RPMI8226 (cell line): Measurements from ENCODE around the gene VRK3.

Source experiments
- DNase-seq: peaks from one replicate; pipeline ENCODE4 v3.0.0-alpha.2; 2015

Gene VRK3

DNA sequence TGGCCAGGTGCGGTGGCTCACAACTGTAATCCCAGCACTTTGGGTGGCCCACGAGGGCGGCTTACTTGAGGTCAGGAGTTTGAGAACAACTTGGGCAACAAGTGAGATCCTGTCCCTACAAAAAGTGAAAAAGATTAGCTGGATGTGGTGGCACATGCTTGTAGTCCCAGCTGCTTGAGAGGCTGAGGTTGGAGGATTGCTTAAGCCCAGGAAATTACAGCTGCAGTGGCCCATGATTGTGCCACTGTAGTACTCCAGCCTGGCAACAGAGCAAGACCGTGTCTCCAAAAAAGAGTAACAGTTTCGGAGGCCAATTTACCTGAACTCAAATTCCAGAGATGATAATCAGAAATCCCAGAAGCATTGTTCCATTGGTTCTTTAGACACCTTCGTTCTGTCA lies 5.1 kb upstream of the VRK3 start:
- DNase-seq = no peak

- DNase-seq = no peak
These were observed 1.4 kb upstream of the VRK3 start for GRCh38 chr19:50026550-50026906.

DNA sequence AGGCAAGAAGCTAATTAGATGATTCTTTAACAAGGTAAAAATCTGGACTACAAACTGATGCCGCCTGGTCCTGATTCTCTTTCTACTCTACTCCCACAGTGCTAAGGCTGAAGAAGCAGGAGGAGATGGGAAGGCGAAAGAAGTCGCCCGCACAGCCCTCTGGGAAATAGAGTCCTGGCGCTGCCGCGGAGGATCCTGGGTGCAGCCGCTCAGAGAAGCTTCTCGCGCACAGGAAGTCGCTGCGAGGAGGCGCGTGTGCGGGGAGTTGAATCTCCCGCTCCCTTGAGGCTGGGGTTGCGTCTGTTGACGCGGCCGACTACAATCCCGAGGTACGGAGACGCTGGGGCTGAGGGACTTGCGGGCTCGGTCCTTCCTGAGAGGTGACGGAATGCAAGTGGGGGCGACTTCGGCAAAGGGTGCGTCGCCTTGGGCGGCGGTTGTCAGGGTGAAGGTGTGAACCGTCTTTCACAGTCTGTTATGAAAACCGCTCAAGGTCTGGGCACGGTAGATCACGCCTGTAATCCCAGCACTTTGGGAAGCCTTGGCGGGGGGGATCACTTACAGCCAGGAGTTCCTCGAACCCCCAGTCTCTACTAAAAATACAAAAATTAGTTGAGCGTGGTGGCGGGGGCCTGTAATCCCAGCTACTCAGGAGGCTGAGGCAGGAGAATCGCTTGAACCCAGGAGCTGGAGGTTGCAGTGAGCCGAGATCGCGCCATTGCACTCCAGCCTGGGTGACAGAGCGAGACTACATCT lies 800 bp upstream of the VRK3 start, which contains the start of gene ZNF473:
TSS of gene ZNF473 (plus strand) at position 212 of the 756 bp plus-strand sequence. CDS start 5,078 bp downstream, outside the sequence.
- DNase-seq = peak; percentile 96

GRCh38 chr19:50024719-50025021 lies 502 bp downstream of the VRK3 start:
- no peak for DNase-seq

GRCh38 chr19:50022823-50023222 lies 2.3 kb downstream of the VRK3 start:
- no peak for DNase-seq

DNA sequence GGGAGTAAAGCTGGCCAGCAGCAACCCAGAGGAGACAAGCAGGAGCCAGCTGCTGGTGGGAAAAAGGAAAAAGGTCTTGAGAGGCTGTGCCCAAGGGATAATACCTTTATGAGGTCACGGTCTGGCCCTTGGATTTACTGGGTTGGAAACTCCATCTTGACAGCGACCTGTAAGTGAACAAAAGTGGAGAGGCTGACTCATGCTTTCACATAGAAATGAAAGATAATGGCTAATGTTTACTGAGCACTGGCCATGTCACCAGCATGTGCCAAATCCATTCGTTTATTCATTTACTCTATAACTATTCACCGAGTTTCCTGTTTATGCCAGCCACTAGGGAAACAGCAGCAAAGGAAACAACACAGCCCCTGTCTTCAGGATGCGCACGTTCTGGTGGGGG lies 4.7 kb downstream of the VRK3 start:
- no peak for DNase-seq

DNA sequence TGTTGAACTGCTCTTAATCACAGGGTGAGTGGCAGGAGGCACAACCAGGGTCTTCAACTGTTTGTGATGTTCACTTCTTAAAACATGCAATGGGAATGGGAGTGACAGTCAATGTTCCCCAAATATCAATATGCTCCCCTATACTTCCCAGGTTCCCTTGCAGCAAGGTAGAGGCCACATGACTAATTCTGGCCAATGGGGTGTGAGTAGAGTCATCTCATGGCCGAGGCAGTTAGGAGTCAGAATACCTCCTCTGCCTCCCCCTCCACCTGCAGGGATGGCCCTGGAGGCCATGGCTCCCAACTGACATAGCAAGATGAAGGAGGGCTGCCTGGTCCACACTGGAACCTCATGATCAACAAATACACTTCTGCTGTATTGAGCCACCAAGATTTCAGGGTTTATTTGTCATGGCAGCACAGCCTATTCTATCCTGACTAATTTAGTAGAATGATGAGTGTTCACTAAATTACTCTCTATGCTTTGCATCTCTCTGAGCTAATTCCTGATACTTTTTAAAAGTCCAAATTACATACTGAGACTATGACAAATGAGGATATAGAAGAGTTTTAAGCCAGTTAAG lies 8.9 kb downstream of the VRK3 start:
- no peak for DNase-seq

- peak; percentile 13 for DNase-seq
These were observed 16.6 kb downstream of the VRK3 start for GRCh38 chr19:50008532-50008931.

GRCh38 chr19:50007947-50008346 lies 17.2 kb downstream of the VRK3 start:
- DNase-seq = no peak

DNA sequence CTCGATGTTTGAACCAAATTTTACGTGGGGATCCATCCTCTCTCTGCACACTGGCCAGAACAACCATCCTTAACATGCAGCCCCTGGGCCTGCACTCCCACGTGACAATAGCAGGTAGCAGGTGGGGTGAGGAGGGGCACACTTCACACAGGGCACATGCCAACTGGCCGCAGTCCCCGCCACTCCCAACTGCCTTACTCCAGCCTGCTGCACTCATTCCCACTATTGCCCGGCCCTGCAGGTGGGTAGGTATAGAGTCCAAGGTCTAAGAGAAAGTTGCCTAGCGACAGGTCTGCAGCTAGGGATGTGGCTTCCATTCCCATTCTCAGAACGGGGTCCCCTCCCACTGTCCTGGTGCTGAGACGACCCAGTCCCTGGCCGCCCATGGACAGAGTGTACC lies 18.0 kb downstream of the VRK3 start:
- no peak for DNase-seq

DNA sequence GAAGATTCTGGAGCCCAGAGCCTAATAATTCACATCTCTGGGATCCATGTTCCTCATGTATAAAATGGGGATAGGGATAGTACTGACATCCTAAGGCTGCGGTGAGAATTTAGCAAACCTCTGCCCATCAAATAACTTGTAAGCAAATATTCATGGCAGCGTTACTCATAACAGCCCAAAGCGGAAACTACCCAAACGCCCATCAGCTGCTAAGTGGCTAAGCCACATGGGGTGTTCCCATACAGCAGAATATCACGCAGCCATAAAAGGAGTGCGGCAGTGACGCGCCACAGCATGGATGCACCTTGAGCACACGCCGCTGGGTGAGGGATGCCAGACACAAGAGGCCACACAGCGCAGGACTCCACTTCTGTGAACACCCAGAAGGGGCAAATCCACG lies 19.7 kb downstream of the VRK3 start:
- DNase-seq = no peak

GRCh38 chr19:50003810-50004419 lies 21.3 kb downstream of the VRK3 start:
- DNase-seq = peak; percentile 41

- no peak for DNase-seq
These were observed 21.9 kb downstream of the VRK3 start for GRCh38 chr19:50003254-50003788.

GRCh38 chr19:50002386-50002960 lies 22.7 kb downstream of the VRK3 start:
- DNase-seq = no peak

DNA sequence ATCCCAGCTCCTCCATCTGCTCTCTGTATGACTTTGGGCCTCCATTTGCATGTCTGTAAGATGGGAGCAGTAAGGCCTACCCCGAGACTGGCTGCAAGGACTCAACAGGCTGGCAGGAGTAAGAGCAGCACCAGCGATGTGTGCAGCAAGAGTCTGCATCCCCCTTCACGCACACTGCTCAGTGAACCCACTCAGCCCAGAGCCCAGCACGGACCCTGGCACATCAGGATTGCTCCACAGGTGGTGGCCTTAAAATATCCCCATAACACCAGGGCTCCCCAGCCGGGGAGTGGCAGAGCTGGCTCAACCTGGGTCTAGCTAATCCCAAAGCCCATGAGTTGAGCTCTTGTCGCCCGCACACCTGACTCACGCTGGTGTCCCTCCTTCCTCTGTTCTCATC lies 23.4 kb downstream of the VRK3 start:
- no peak for DNase-seq

DNA sequence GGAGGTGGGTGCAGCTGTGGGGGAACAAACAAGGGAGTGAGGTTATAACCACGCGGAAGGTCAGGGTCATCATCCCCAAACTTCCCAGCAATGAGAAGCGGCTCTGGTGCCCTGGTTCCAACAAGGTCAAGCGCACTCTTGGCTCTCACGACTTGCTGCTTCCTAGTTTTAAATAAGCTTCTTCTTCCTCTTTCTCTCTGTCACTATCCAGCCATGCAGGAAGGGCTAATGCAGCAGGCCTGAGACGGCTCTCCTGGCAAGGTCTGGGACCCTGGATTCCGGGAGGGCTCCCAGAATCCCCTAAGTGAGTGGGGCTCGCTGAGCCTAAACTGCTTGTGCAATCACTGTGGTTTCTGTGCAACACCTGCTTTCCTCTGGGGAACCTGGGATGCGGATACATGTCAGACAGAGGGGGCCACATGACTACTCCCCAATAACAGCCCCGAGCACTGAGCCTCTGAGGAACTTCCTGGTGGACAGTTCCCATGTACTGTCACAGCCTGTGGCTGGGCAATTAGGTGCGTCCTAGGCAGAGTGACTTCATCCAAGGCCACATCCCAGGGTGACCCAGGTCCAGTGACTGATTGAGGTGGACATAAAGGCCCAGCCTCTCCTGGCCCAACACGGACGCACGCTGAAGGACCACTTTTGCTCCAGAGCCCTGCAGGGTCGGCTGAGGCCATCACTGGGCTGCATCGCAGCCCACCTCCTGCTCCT lies 24.2 kb downstream of the VRK3 start:
- DNase-seq = no peak

DNA sequence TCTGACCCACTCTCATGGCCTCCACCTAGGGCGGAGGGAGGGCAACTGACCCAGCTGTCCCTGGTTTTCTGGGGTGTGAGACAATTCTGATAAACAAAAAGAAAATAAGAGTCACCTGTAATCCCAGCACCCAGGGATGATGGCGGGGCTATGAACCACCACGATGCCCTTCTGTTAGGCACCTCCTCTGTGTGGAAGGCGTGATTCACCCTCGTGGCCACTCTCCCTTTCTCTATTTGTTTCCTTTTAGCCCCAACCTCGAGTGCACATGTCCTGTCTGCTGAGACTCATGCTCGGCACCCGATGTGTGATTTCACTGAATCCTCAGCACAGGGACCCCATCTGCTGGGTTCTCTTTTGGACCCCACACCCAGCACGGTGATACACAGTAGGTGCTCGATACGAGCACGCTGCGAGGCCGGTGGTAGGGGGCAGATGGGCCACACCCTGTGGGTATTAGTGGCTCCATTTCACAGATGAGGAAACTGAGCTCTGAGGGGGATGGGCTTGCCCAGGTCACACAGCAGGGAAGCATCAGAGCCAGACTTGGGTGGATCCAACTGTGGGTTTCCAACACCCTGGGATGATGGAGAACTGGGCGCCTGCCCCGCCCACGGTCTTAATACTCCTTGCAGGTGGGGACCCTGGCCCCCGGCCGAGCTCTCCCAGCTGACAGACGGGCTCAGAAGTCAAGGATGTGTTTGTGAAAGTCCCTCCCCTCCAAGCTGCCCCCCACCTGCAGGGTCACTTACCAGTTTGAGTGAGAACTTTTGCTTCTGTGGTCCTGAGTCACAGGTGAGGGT lies 24.9 kb downstream of the VRK3 start:
- DNase-seq = no peak

- no peak for DNase-seq
These were observed 25.7 kb downstream of the VRK3 start for GRCh38 chr19:49999371-50000010.

- DNase-seq = peak; percentile 24
These were observed 27.5 kb downstream of the VRK3 start for GRCh38 chr19:49997709-49998108.

DNA sequence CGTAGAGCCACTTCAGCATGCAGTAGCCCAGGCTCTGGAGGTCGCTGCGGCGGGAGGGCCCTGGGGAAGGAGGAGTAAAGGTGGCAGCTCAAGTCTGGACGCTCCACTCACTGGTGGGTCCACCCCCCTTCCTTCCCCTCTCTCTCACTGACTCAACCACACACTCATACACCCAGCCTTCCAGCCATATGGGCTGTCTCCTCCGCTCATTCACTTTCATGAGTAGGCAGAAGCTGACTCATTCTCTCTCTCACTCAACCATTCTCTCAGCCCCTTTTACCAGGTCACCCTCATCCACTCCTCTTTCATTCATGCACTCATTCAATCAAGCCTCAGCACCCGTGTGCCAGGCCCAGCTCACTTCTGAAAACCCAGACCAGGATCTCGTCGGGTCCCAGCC lies 36.7 kb downstream of the VRK3 start:
- DNase-seq = no peak

DNA sequence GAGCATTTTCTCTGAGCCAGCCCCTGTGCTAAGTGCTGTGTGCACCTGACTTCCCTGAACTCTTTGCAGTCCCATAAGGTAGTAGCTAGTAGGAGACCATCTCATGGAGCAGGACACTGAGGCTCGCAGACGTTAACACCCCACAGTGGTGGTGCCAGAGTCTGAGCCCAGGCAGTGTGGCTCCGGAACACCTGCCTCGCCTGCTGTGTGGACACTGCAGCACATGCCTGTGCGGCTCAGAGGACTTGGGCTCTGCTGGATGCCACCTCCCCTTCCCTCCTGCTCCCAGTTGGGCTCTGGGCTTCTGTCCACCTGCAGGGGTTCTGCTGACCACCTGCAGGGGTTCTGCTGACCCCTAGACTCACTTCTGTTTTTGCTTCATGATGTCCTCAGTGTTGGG lies 37.2 kb downstream of the VRK3 start:
- no peak for DNase-seq

DNA sequence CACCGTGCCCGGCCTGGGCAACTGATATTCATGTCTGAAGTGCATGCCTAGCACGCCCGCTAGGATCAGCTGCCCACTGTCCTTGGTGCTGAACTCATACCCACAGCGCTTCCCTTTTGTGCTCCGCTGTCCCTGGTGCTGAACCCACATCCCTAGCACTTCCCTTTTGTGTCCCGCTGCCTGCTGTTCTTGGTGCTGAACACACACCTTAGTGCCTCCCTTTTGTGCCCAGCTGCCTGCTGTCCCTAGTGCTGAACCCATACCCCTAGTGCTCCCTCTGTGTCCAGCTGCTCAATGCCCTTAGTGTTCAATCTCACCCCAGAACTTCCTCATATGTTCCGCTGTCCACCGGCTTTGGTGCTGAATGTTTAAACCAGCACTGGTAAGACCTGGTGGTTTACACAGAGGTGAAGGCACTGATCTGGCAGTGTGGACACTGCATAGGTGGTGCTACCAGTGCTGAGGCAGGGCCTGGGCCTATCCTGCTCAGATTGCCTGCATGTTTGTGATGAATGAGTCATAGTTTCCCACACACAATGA lies 37.9 kb downstream of the VRK3 start:
- DNase-seq = peak; percentile 95
